CD14-positive monocyte (primary cell): ENCODE measurements around the gene KRTAP4-5. TPM values are rescaled to one million over a fixed set of nuclear protein-coding genes. Genes with fewer than 3 reads are reported as not detected.
"Not testable (repeated sequence)": the region's sequence is repeated elsewhere in the genome, so short reads cannot be mapped to it uniquely, and the experiment has no call there.

Experiments
- DNase-seq, 3 donors: peaks; one replicate each; pipeline ENCODE4 v3.0.0-alpha.2; 2011 to 2022
- H2AFZ ChIP-seq: 2 replicates; pipeline ENCODE4 v1.6.0; 2012; ENCODE audit warnings: mild to moderate bottlenecking, low read depth, low read length, inconsistent platforms; ENCODE audit not compliant: insufficient read depth, poor library complexity, severe bottlenecking
- H3K27ac ChIP-seq, 2 donors: 1 replicate in 1 of 2; 2 replicates in 1 of 2; pipeline ENCODE4 v1.5.1; 2012 to 2013; ENCODE audit warnings: low read length in 2 of 2, control low read depth in 1 of 2, inconsistent platforms in 1 of 2, low read depth in 1 of 2, mild to moderate bottlenecking in 1 of 2
- H3K27me3 ChIP-seq, 2 donors: one replicate each; pipeline versions ENCODE4 v1.6.0 to v1.6.1; 2011 to 2013; ENCODE audit warnings: low read length in 2 of 2; ENCODE audit not compliant: control insufficient read depth in 2 of 2, insufficient read depth in 2 of 2
- H3K36me3 ChIP-seq, 2 donors: replicated peaks in 1 of 2; 1 replicate in 1 of 2; 2 replicates in 1 of 2; pipeline versions ENCODE4 v1.5.1 to v1.6.1; 2012 to 2013; ENCODE audit warnings: low read length in 2 of 2, control low read depth in 1 of 2, inconsistent platforms in 1 of 2, mild to moderate bottlenecking in 1 of 2; ENCODE audit not compliant: insufficient read depth in 2 of 2, control insufficient read depth in 1 of 2
- H3K4me1 ChIP-seq, 2 donors: 1 replicate in 1 of 2; 2 replicates in 1 of 2; pipeline versions ENCODE4 v1.5.1 to v1.6.1; 2012 to 2013; ENCODE audit warnings: low read length in 2 of 2, control low read depth in 1 of 2, inconsistent platforms in 1 of 2, mild to moderate bottlenecking in 1 of 2, moderate library complexity in 1 of 2; ENCODE audit not compliant: insufficient read depth in 2 of 2, control insufficient read depth in 1 of 2
- H3K4me2 ChIP-seq: replicated peaks from 2 replicates; pipeline ENCODE3; 2012; ENCODE audit warnings: low read length, moderate library complexity, mild to moderate bottlenecking; ENCODE audit not compliant: poor library complexity, severe bottlenecking; ENCODE audit errors: extremely low read depth
- H3K4me3 ChIP-seq, 3 experiments: fragments of 200-600 bp in 1 of 3; sonication (generic) in 1 of 3; replicated peaks in 1 of 3; 1 replicate in 2 of 3; 2 replicates in 1 of 3; pipeline ENCODE4 v1.5.1; 2011 to 2013; ENCODE audit warnings: low read length in 3 of 3, mild to moderate bottlenecking in 3 of 3, control low read depth in 2 of 3, low read depth in 2 of 3, inconsistent platforms in 1 of 3, moderate library complexity in 1 of 3
- H3K79me2 ChIP-seq: 2 replicates; pipeline ENCODE4 v1.6.0; 2012; ENCODE audit warnings: mild to moderate bottlenecking, control low read depth, inconsistent platforms, low read length, moderate library complexity; ENCODE audit not compliant: insufficient read depth
- H3K9ac ChIP-seq: 2 replicates; pipeline ENCODE4 v1.6.0; 2017; ENCODE audit warnings: low read length, mild to moderate bottlenecking; ENCODE audit not compliant: insufficient read depth, poor library complexity, severe bottlenecking
- H3K9me3 ChIP-seq, 2 donors: replicated peaks in 1 of 2; 1 replicate in 1 of 2; 2 replicates in 1 of 2; pipeline versions ENCODE4 v1.5.1 to v1.6.1; 2012 to 2013; ENCODE audit warnings: low read length in 2 of 2, control low read depth in 1 of 2; ENCODE audit not compliant: control insufficient read depth in 1 of 2, insufficient read depth in 1 of 2
- H4K20me1 ChIP-seq: 2 replicates; pipeline ENCODE4 v1.6.0; 2012; ENCODE audit warnings: mild to moderate bottlenecking, low read length, control low read depth, moderate library complexity; ENCODE audit not compliant: insufficient read depth
- H3K27ac Mint-ChIP-seq, 7 donors: one replicate each; pipeline ENCODE4 v1.8.0; 2020; ENCODE audit warnings: mild to moderate bottlenecking in 7 of 7, mixed read lengths in 7 of 7, moderate library complexity in 6 of 7, inconsistent platforms in 2 of 7
- H3K27me3 Mint-ChIP-seq, 3 donors: one replicate each; pipeline ENCODE4 v1.8.0; 2021 to 2022; ENCODE audit warnings: low read depth in 3 of 3, mild to moderate bottlenecking in 3 of 3, mixed read lengths in 3 of 3, moderate library complexity in 3 of 3, inconsistent platforms in 1 of 3
- H3K36me3 Mint-ChIP-seq, 2 donors: one replicate each; pipeline ENCODE4 v1.8.0; 2020; ENCODE audit warnings: mixed read lengths in 2 of 2, inconsistent platforms in 1 of 2, mild to moderate bottlenecking in 1 of 2
- H3K4me1 Mint-ChIP-seq: one replicate; pipeline ENCODE4 v1.8.0; 2020; ENCODE audit warnings: mild to moderate bottlenecking, mixed read lengths
- H3K4me3 Mint-ChIP-seq, 2 donors: one replicate each; pipeline ENCODE4 v1.8.0; 2020; ENCODE audit warnings: mild to moderate bottlenecking in 2 of 2, mixed read lengths in 2 of 2, moderate library complexity in 1 of 2
- H3K9me3 Mint-ChIP-seq, 7 donors: one replicate each; pipeline ENCODE4 v1.8.0; 2020 to 2022; ENCODE audit warnings: mixed read lengths in 7 of 7, mild to moderate bottlenecking in 6 of 7, moderate library complexity in 6 of 7, inconsistent platforms in 2 of 7
- CTCF ChIP-seq: fragments of 200-600 bp; IDR thresholded peaks from one replicate; pipeline ENCODE4 v1.8.0; 2022; ENCODE audit warnings: antibody characterized with exemption, mild to moderate bottlenecking
- WGBS: methylation state at CpG from one replicate; pipeline ENCODE4 v1.1.5; 2013; ENCODE audit warnings: missing lambda C conversion rate; ENCODE audit not compliant: insufficient coverage; 5-methylcytosine and 5-hydroxymethylcytosine counted together
- intact Hi-C, 2 donors: fragments of 100-400 bp; cut with micrococcal nuclease; formaldehyde crosslinking; loops; one replicate each; pipeline versions ENCODE4 v1.15.0 to v1.15.1; 2023
- polyA plus RNA-seq, 3 donors: library from polyadenylated mRNA; depleted of rRNA in 1 of 3; unstranded in 2 of 3; stranded (reverse) in 1 of 3; fragments of 300-500 nt in 2 of 3; fragments of >200 nt in 1 of 3; fragmentation: Illumina TruSeq in 2 of 3; gene quantifications; 1 replicate in 2 of 3; 2 replicates in 1 of 3; pipeline ENCODE4 v1.2.3, GENCODE V29; 2012 to 2021

The KRTAP4-5 gene
- polyA plus RNA-seq, 3 donors: not detected

GRCh38 chr17:41125064-41125463 is 24.6 kb downstream of the KRTAP4-5 start:
- Mint-ChIP-seq H3K27ac (no peak overlapping the region), H3K36me3 (no peaks in the 10 kb centered on the region), H3K9me3 (peaks cover 0 to 8% (median 0%) of the 10 kb centered on the region in 7 donors), H3K4me1 (peaks cover 8% of the 10 kb centered on the region), H3K27me3 (peaks cover 0 to 2% (median 0%) of the 10 kb centered on the region in 3 donors), H3K4me3 (no peak overlapping the region)
- H3K9me3 ChIP-seq: no peaks in the 10 kb centered on the region
- no peaks in the 10 kb centered on the region for H3K36me3 ChIP-seq
- H2AFZ ChIP-seq: no peak overlapping the region
- H4K20me1 ChIP-seq: no peaks in the 10 kb centered on the region
- no peak overlapping the region for H3K9ac ChIP-seq
- DNase-seq: no peak
- H3K27me3 ChIP-seq: no peaks in the 10 kb centered on the region
- no peak overlapping the region for H3K27ac ChIP-seq
- TF ChIP-seq CTCF: no peak
- no peaks in the 10 kb centered on the region for H3K79me2 ChIP-seq
- no CpG with 5 or more reads among the region's 2 CpGs for WGBS
- intact Hi-C loops: no loop called here
- no peak overlapping the region for H3K4me2 ChIP-seq
- peaks cover 7% of the 10 kb centered on the region in 2 donors for H3K4me1 ChIP-seq
- no peak overlapping the region for H3K4me3 ChIP-seq

GRCh38 chr17:41123991-41124371 is 25.6 kb downstream of the KRTAP4-5 start, which contains the start of gene KRTAP4-12:
Gene KRTAP4-12 (minus strand): TSS chr17:41124182. CDS start chr17:41124122, 60 bp downstream.
- intact Hi-C loops, DNase-seq, H4K20me1 ChIP-seq, H3K4me3 Mint-ChIP-seq, H3K4me3 ChIP-seq, H3K36me3 Mint-ChIP-seq, H2AFZ ChIP-seq, H3K27me3 ChIP-seq, H3K27ac ChIP-seq, H3K4me2 ChIP-seq, H3K27ac Mint-ChIP-seq, H3K27me3 Mint-ChIP-seq, H3K36me3 ChIP-seq, H3K9me3 ChIP-seq, H3K9ac ChIP-seq, H3K9me3 Mint-ChIP-seq, H3K79me2 ChIP-seq: not testable (repeated sequence)
- 92% methylated on average over 2 of the region's 3 CpGs for WGBS
- peaks cover 12% of the 10 kb centered on the region for H3K4me1 Mint-ChIP-seq
- H3K4me1 ChIP-seq: peaks cover 10 to 11% of the 10 kb centered on the region in 2 donors

- H4K20me1 ChIP-seq, H3K27me3 Mint-ChIP-seq, H3K9ac ChIP-seq, DNase-seq, H3K4me3 Mint-ChIP-seq, H3K4me2 ChIP-seq, H3K79me2 ChIP-seq, H3K27ac Mint-ChIP-seq, H3K27me3 ChIP-seq, H3K36me3 ChIP-seq, H3K27ac ChIP-seq, H3K4me3 ChIP-seq, H2AFZ ChIP-seq, H3K36me3 Mint-ChIP-seq, H3K9me3 Mint-ChIP-seq, H3K9me3 ChIP-seq, intact Hi-C loops: not testable (repeated sequence)
- peaks cover 10 to 11% of the 10 kb centered on the region in 2 donors for H3K4me1 ChIP-seq
- peaks cover 14% of the 10 kb centered on the region for H3K4me1 Mint-ChIP-seq
- WGBS: 92% methylated on average over 12 of the region's 12 CpGs
These were observed 26.2 kb downstream of the KRTAP4-5 start for GRCh38 chr17:41123292-41123990.
